ENCODE measurements around the gene PTGIS.
"Not testable (repeated sequence)": the region's sequence is repeated elsewhere in the genome, so short reads cannot be mapped to it uniquely, and the experiment has no call there.

PTGIS gene

GRCh38 chr20:49579874-49580812 is 12.2 kb upstream of the PTGIS start:
- DNase-seq (ENCODE audit: low read depth in 2 of 2) = no peak

GRCh38 chr20:49579195-49579594 is 11.3 kb upstream of the PTGIS start:
- no peak for DNase-seq (ENCODE audit: low read depth in 2 of 2)

GRCh38 chr20:49578436-49578835 is 10.5 kb upstream of the PTGIS start:
- no peak for DNase-seq (ENCODE audit: low read depth in 2 of 2)

- no peak for DNase-seq (ENCODE audit: low read depth in 2 of 2)
These were observed 7.7 kb upstream of the PTGIS start for GRCh38 chr20:49575551-49576060.

- DNase-seq (ENCODE audit: low read depth in 2 of 2) = no peak
These were observed 6.0 kb upstream of the PTGIS start for GRCh38 chr20:49573900-49574416.

- no peak for DNase-seq (ENCODE audit: low read depth in 2 of 2)
These were observed 4.9 kb upstream of the PTGIS start for GRCh38 chr20:49572857-49573256.

DNA sequence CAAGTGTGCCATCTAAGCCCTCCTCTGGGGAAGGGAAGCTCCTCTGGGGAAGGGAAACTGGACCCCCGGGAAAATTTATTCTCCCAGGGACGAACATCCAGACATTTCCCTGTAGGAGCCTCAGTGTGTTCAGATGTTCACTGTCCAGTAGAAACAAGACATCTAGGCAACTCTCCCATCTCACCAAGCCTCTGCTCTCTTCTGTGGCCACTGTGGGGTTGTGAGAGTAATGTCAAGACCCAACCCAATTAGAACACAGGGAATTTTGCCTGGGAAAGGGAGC is 3.6 kb upstream of the PTGIS start:
- DNase-seq (ENCODE audit: low read depth in 2 of 2) = no peak

DNA sequence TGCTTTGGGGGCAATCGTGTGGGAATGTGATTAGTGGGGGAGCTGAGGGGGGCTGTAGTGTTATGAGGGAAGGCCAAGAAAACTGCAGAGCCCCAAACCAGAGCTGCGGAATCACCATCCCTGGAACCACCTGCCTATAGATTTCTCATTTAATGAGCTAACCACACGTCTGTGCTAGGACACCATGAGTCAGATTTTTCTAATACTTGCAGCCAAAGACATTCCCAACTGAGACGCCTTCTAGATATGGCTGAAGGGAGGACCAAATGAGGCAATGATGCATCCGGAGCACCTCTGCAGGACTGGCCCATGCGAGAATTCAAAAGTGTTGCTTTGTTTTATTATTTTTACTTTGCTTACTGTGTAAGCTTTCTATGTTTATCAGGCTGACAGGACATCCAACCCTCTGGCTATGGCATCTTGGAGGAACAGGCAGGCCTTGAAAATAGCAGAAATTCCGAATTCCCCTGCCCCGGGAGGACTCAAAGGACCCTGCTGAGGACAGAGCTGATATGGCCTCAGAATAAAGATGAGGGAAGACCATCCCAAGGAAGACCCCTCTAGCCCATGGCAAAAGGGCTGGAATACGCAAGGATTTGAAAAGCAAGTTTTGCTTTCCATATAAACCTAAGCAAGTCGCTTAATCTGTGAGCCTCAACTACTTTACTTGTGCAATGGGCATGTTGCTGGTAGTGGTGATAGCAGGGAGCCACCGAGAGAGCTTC is 3.1 kb upstream of the PTGIS start:
- DNase-seq (ENCODE audit: low read depth in 2 of 2) = no peak

GRCh38 chr20:49570161-49570827 is 2.4 kb upstream of the PTGIS start:
- DNase-seq (ENCODE audit: low read depth in 2 of 2) = no peak

GRCh38 chr20:49569411-49570115 is 1.6 kb upstream of the PTGIS start:
- DNase-seq (ENCODE audit: low read depth in 2 of 2) = no peak

- DNase-seq (ENCODE audit: low read depth in 2 of 2) = no peak
These were observed 578 bp upstream of the PTGIS start for GRCh38 chr20:49568278-49569151.

- no peak for DNase-seq (ENCODE audit: low read depth in 2 of 2)
These were observed 1.3 kb downstream of the PTGIS start for GRCh38 chr20:49566401-49567364.

DNA sequence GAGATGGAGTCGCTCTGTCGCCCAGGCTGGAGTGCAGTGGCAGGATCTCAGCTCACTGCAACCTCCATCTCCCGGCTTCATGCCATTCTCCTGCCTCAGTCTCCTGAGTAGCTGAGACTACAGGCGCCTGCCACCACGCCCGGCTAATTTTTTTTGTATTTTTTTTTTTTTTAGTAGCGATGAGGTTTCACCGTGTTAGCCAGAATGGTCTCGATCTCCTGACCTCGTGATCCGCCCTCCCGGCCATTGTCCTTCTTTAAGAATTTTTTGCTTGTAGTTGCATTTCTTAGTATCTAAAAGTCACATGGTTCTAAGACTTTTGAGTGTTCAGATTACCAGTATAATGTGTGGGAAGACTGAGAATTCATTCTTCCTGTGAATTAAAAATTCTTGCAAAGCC is 2.9 kb downstream of the PTGIS start:
- DNase-seq (ENCODE audit: low read depth in 2 of 2) = not testable (repeated sequence)

- DNase-seq (ENCODE audit: low read depth in 2 of 2) = no peak
These were observed 4.6 kb downstream of the PTGIS start for GRCh38 chr20:49563015-49563980.

- no peak for DNase-seq (ENCODE audit: low read depth in 2 of 2)
These were observed 5.5 kb downstream of the PTGIS start for GRCh38 chr20:49562311-49563014.

GRCh38 chr20:49561806-49562205 is 6.1 kb downstream of the PTGIS start:
- DNase-seq (ENCODE audit: low read depth in 2 of 2) = no peak

- DNase-seq (ENCODE audit: low read depth in 2 of 2) = no peak
These were observed 6.7 kb downstream of the PTGIS start for GRCh38 chr20:49561256-49561655.

- DNase-seq (ENCODE audit: low read depth in 2 of 2) = no peak
These were observed 7.3 kb downstream of the PTGIS start for GRCh38 chr20:49560646-49561045.

Measured in stimulated activated CD8-positive, alpha-beta memory T cell treated with anti-CD3 and anti-CD28 coated beads, Interleukin-7, amount 100 ng/mL, for 1 hour (primary cell).